Measurements from ENCODE around the gene TTC12. TPM values are rescaled to one million over a fixed set of nuclear protein-coding genes. Genes with fewer than 3 reads are reported as not detected.

The TTC12 gene
- total and polyA plus RNA-seq, 2 of the 4 experiments (the other 2 are of a cell fraction), result 10.0 to 14.7 TPM

- WGBS, 2 experiments (ENCODE audit: extremely low coverage in 2 of 2, insufficient read length in 1 of 2), result 81% methylated on average over 2 of the region's 2 CpGs; no CpG with 5 or more reads in 1 of the 2 experiments
- dilution Hi-C loops (cut with HindIII; ENCODE audit: low sequenced_read_pairs, unreplicated experiment), result no loop called here
- no peak for ATAC-seq (ENCODE audit: low read depth)
Observed at GRCh38 chr11:113281052-113281725, 33.2 kb upstream of the TTC12 start.

More at GRCh38 chr11:113281052-113281725, 33.2 kb upstream of the TTC12 start:
- Histone ChIP-seq H2BK15ac (ENCODE audit: low read depth, low read length) (no peak overlapping the region), H4K5ac (ENCODE audit: low read depth, low read length) (no peak overlapping the region), H3K36me3 (ENCODE audit: control insufficient read depth, insufficient read depth, low read length) (no peaks in the 10 kb centered on the region), H2AFZ (replicated peaks; ENCODE audit: low read length, poor library complexity) (no peak overlapping the region), H2BK20ac (ENCODE audit: low read depth, low read length) (no peak overlapping the region), H3K9me3 (ENCODE audit: control insufficient read depth, insufficient read depth, low read length) (no peaks in the 10 kb centered on the region), H3K4ac (ENCODE audit: low read depth, low read length) (no peak overlapping the region), H2BK5ac (ENCODE audit: low read depth, low read length, poor library complexity, severe bottlenecking) (no peak overlapping the region), H3K4me1 (ENCODE audit: control insufficient read depth, insufficient read depth, low read length) (no peaks in the 10 kb centered on the region), H3K56ac (ENCODE audit: extremely low read depth, insufficient read depth, low read length) (no peak overlapping the region), H2BK120ac (ENCODE audit: low read depth, low read length) (no peak overlapping the region), H3K9me1 (ENCODE audit: insufficient read depth, low read length) (no peaks in the 10 kb centered on the region; the same call in 1 of the 2 replicates), H3K27me3 (ENCODE audit: control insufficient read depth, insufficient read depth, low read length) (peaks cover 5% of the 10 kb centered on the region; the same call in 1 of the 2 replicates), H3K23ac (ENCODE audit: low read depth, low read length) (no peak overlapping the region), H3K27ac (ENCODE audit: insufficient read depth, low read length) (no peak overlapping the region), H4K8ac (ENCODE audit: low read depth in 2 of 2, low read length in 2 of 2) (no peak overlapping the region), H3K79me1 (ENCODE audit: low read depth in 1 of 2, low read length in 2 of 2) (no peaks in the 10 kb centered on the region), H2AK5ac (ENCODE audit: low read depth, low read length) (no peak overlapping the region), H3K9ac (ENCODE audit: low read depth, low read length) (no peak overlapping the region), H4K91ac (ENCODE audit: insufficient read depth, low read depth, low read length) (no peak overlapping the region), H3K4me3 (ENCODE audit: insufficient read depth, low read depth, low read length) (no peak overlapping the region), H4K20me1 (ENCODE audit: insufficient read depth, low read length) (no peaks in the 10 kb centered on the region), H3K18ac (ENCODE audit: low read depth, low read length) (no peak overlapping the region), H2AK9ac (replicated peaks; ENCODE audit: low read depth, low read length, poor library complexity) (no peak overlapping the region), H3K4me2 (ENCODE audit: low read depth, low read length) (no peak overlapping the region), H3K14ac (replicated peaks; ENCODE audit: low read depth, low read length) (no peak overlapping the region)
- no peak for DNase-seq
- intact Hi-C loops (cut with micrococcal nuclease) (loop anchor here (10.0 kb wide), 1 partner anchor 1166 kb away; no protein-coding TSS in a partner anchor), in situ Hi-C loops (cut with MboI; ENCODE audit: low sequenced_read_pairs) (loop anchor here (10.0 to 25.0 kb wide), 3 partner anchors 996 to 1169 kb away; partner anchors contain the start of gene PTS)
- TF ChIP-seq MXI1 (IDR thresholded peaks at IDR 0.05; ENCODE audit: borderline replicate concordance, low read depth, low read length) (no peak), CEBPB (IDR thresholded peaks at IDR 0.05; ENCODE audit: low read depth, low read length) (no peak), RFX5 (IDR thresholded peaks at IDR 0.05; ENCODE audit: low read depth, low read length) (no peak), POLR2A (IDR thresholded peaks at IDR 0.05; ENCODE audit: low read depth, low read length) (no peak), FOS (IDR thresholded peaks at IDR 0.05; ENCODE audit: low read depth, low read length) (no peak), RAD21 (IDR thresholded peaks at IDR 0.05; ENCODE audit: low read length) (no peak), BHLHE40 (IDR thresholded peaks at IDR 0.05; ENCODE audit: low read depth, low read length) (no peak), ELK1 (IDR thresholded peaks at IDR 0.05; ENCODE audit: borderline replicate concordance, low read depth, low read length) (no peak), MAFK (IDR thresholded peaks at IDR 0.05; ENCODE audit: low read depth, low read length) (no peak), NFE2L2 (IDR thresholded peaks at IDR 0.05; ENCODE audit: low read depth, low read length) (no peak), SMC3 (IDR thresholded peaks at IDR 0.05; ENCODE audit: low read depth, low read length) (no peak)
- ChIA-PET CTCF (no interaction called here), POLR2A (ENCODE audit: unreplicated experiment) (no interaction called here)
- no TSS peak for BruUV-seq (replicated peaks)

Measured in IMR-90 (cell line).